T-cell (primary cell): Measurements from ENCODE around the gene APLF. TPM values are rescaled to one million over a fixed set of nuclear protein-coding genes. Genes with fewer than 3 reads are reported as not detected.
A peak's percentile ranks its signal among the peaks of the same experiment; 100 is the strongest.

Experiments
- ATAC-seq, 4 experiments: fragments of 200-7000 bp in 3 of 4; fragments of 150-1000 bp in 1 of 4; cut with Tn5 transposase; replicated peaks in 1 of 4; 1 replicate in 3 of 4; 2 replicates in 1 of 4; pipeline ENCODE4 v1.10.0; 2021; ENCODE audit warnings: moderate library complexity in 3 of 4, mild to moderate bottlenecking in 2 of 4, moderate number of reproducible peaks in 1 of 4
- CTCF ChIA-PET, 2 donors: fragments of 300-600 bp; sonication (Branson Sonifier 250); formaldehyde crosslinking; loops; one replicate each; lab custom pipeline; 2022; ENCODE audit warnings: antibody characterized with exemption in 2 of 2; lab: Charles Lee
- POLR2A ChIA-PET, 2 donors: fragments of 300-600 bp; sonication (Branson Sonifier 250); formaldehyde crosslinking; loops; one replicate each; lab custom pipeline; 2022; ENCODE audit warnings: antibody characterized with exemption in 2 of 2; lab: Charles Lee
- DNase-seq, 35 experiments: peaks; one replicate each; pipeline versions ENCODE4 v3.0.0 to v3.0.0-alpha.2; 2013 to 2023
- H3K27ac ChIP-seq: one replicate; pipeline ENCODE4 v1.5.1; 2013; ENCODE audit warnings: low read length
- H3K27me3 ChIP-seq, 2 experiments: replicated peaks in 1 of 2; 1 replicate in 1 of 2; 2 replicates in 1 of 2; pipeline versions ENCODE4 v1.6.1 to v1.7.0; 2013; ENCODE audit warnings: low read length in 1 of 2, mixed read lengths in 1 of 2; ENCODE audit not compliant: control insufficient read depth in 2 of 2, insufficient read depth in 2 of 2; ENCODE audit errors: extremely low read depth in 1 of 2
- H3K36me3 ChIP-seq, 2 donors: 1 replicate in 1 of 2; 2 replicates in 1 of 2; pipeline versions ENCODE4 v1.6.1 to v1.7.0; 2013; ENCODE audit warnings: low read length in 1 of 2; ENCODE audit not compliant: control insufficient read depth in 2 of 2, insufficient read depth in 1 of 2; ENCODE audit errors: extremely low read depth in 1 of 2
- H3K4me1 ChIP-seq, 2 experiments: 1 replicate in 1 of 2; 2 replicates in 1 of 2; pipeline versions ENCODE4 v1.6.1 to v1.7.0; 2013; ENCODE audit warnings: low read length in 2 of 2, mixed read lengths in 1 of 2; ENCODE audit not compliant: insufficient read depth in 2 of 2, control insufficient read depth in 1 of 2; ENCODE audit errors: extremely low read depth in 1 of 2
- H3K4me3 ChIP-seq, 2 donors: 1 replicate in 1 of 2; 2 replicates in 1 of 2; pipeline versions ENCODE4 v1.5.1 to v1.7.0; 2013; ENCODE audit warnings: mild to moderate bottlenecking in 2 of 2, low read length in 1 of 2, moderate library complexity in 1 of 2; ENCODE audit not compliant: control insufficient read depth in 1 of 2; ENCODE audit errors: extremely low read depth in 1 of 2
- H3K9me3 ChIP-seq: 2 replicates; pipeline ENCODE4 v1.7.0; 2013
- H3K27ac Mint-ChIP-seq, 2 donors: one replicate each; pipeline ENCODE4 v1.8.0; 2020 to 2021; ENCODE audit warnings: mild to moderate bottlenecking in 2 of 2, mixed read lengths in 2 of 2
- H3K27me3 Mint-ChIP-seq, 2 donors: one replicate each; pipeline ENCODE4 v1.8.0; 2021 to 2022; ENCODE audit warnings: mixed read lengths in 2 of 2
- H3K36me3 Mint-ChIP-seq: one replicate; pipeline ENCODE4 v1.8.0; 2021; ENCODE audit warnings: mixed read lengths
- H3K4me1 Mint-ChIP-seq, 3 donors: one replicate each; pipeline ENCODE4 v1.8.0; 2020 to 2022; ENCODE audit warnings: mixed read lengths in 3 of 3, mild to moderate bottlenecking in 1 of 3
- H3K4me3 Mint-ChIP-seq, 3 donors: one replicate each; pipeline ENCODE4 v1.8.0; 2020 to 2022; ENCODE audit warnings: mild to moderate bottlenecking in 3 of 3, mixed read lengths in 3 of 3, moderate library complexity in 3 of 3
- H3K9me3 Mint-ChIP-seq, 3 donors: one replicate each; pipeline ENCODE4 v1.8.0; 2020 to 2022; ENCODE audit warnings: mixed read lengths in 3 of 3
- WGBS: methylation state at CpG from one replicate; pipeline ENCODE4 v1.1.5; 2013; ENCODE audit warnings: missing lambda C conversion rate; ENCODE audit not compliant: insufficient coverage; 5-methylcytosine and 5-hydroxymethylcytosine counted together
- total RNA-seq, 35 experiments: library from RNA in 6 of 35; stranded (reverse) in 6 of 35; fragments of 120-200 nt in 1 of 35; gene quantifications; one replicate each; pipeline versions ENCODE4 v1.2.1 to v1.2.4 and lab custom pipeline; 2013 to 2026

The APLF gene
- total RNA-seq, 5 donors from 2014 or later (not counting 1 experiment from before 2014, with no cell fraction given): 4.3 to 6.1 (median 5.1) TPM

DNA sequence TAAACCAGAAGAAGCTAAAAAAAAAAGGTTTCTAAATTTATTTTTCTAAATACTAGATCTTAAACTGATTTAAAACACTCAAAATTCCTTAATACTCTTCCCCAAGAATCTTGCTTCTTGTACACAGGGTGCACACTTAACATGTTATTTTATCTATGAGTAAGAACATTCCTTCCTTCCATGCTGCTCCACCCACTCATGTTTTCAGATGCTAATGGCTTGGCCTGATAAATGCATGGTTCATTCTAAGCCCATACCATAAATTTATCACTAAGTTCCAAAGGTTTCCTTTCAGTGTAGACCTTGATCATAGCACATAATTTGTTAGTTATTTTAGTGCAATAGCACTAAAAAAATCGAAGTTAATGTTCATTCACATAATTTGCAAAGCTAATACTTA, 8.4 kb upstream of the APLF start:
- Histone ChIP-seq H3K4me3 (no peak overlapping the region), H3K27me3 (no peaks in the 10 kb centered on the region), H3K4me1 (no peaks in the 10 kb centered on the region), H3K9me3 (no peaks in the 10 kb centered on the region), H3K36me3 (no peaks in the 10 kb centered on the region), H3K27ac (no peak overlapping the region)
- Mint-ChIP-seq H3K4me3 (no peak overlapping the region), H3K9me3 (no peaks in the 10 kb centered on the region), H3K27ac (peak overlapping the region in 1 of 2 donors; percentile 9), H3K27me3 (no peaks in the 10 kb centered on the region), H3K4me1 (peaks cover 4 to 10% (median 9%) of the 10 kb centered on the region in 3 donors), H3K36me3 (no peaks in the 10 kb centered on the region)
- DNase-seq (no peak), ATAC-seq (no peak)
- ChIA-PET POLR2A (interaction anchor here in 1 of 2 donors (0.6 kb wide), 1 partner anchor 301 kb away, joined by 3 read pairs; no protein-coding TSS in a partner anchor), CTCF (interaction anchor here (0.5 to 1.2 kb wide), 4 partner anchors 19 to 466 kb away, joined by 3 to 4 read pairs (median 3); no protein-coding TSS in a partner anchor)
- WGBS: no CpG with 5 or more reads among the region's 1 CpG

DNA sequence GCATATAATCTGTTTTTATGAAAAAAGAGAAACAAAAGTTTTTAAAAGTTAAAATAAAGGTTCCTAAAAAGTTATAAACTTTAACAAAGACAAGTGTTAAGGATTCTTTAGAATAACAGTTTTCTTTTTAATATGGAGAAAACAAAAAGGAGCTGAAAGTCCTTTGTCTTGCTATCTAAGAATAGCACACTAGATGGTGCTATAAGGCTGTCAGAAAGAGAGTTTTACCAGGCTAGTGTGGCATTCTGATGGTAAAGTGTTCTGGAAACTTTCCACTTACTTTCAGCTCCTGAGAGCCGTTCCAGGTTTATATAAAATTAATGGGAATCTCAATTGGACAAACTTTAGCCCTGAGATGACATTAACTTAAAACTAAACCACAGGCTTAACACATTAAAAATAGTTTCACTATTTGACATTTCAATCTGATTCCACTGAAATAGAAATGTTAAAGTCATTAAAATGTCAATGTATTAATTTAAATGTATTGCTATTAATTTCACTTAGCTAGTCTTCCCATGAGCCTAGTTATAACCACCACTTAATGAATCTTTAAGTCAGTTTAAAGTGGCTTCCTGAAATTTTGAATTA, 4.0 kb upstream of the APLF start:
- peak in 2 of 35 experiments; percentile 32 to 82 for DNase-seq
- no peak overlapping the region for H3K27ac ChIP-seq
- peaks cover 25 to 38% (median 33%) of the 10 kb centered on the region in 3 donors for H3K4me1 Mint-ChIP-seq

GRCh38 chr2:68464651-68465050, 2.7 kb upstream of the APLF start:
- POLR2A ChIA-PET: interaction anchor here in 1 of 2 donors (0.6 to 0.7 kb wide), 3 partner anchors 245 to 961 kb away, joined by 4 to 10 read pairs (median 6); no protein-coding TSS in a partner anchor
- DNase-seq: no peak
- no peaks in the 10 kb centered on the region for H3K27me3 ChIP-seq
- no peaks in the 10 kb centered on the region for H3K9me3 Mint-ChIP-seq
- H3K4me1 ChIP-seq: peaks cover 17 to 23% of the 10 kb centered on the region in 2 experiments
- no peaks in the 10 kb centered on the region for H3K9me3 ChIP-seq
- H3K4me3 Mint-ChIP-seq: peak overlapping the region in 1 of 3 donors; percentile 3
- peak overlapping the region; percentile 90 for H3K27ac ChIP-seq
- ATAC-seq: no peak
- H3K36me3 ChIP-seq: no peaks in the 10 kb centered on the region
- 85% methylated on average over 4 of the region's 5 CpGs for WGBS
- peaks cover 37 to 48% (median 41%) of the 10 kb centered on the region in 3 donors for H3K4me1 Mint-ChIP-seq
- no peaks in the 10 kb centered on the region for H3K27me3 Mint-ChIP-seq
- H3K27ac Mint-ChIP-seq: peak overlapping the region; percentile 58 to 95
- CTCF ChIA-PET: interaction anchor here (0.5 to 5.5 kb wide), 29 partner anchors 10 to 1660 kb away, joined by 3 to 78 read pairs (median 4); partner anchors contain the start of gene ARHGAP25 (in 1 of the 2)
- no peak overlapping the region for H3K4me3 ChIP-seq
- no peaks in the 10 kb centered on the region for H3K36me3 Mint-ChIP-seq

More for the DNA sequence above, 4.0 kb upstream of the APLF start:
- ChIA-PET CTCF (interaction anchor here (0.5 to 5.5 kb wide), 53 partner anchors 10 to 1260 kb away, joined by 3 to 78 read pairs (median 4); partner anchors contain the start of genes ANTXR1 (in 1 of the 2) and ARHGAP25 (in 1 of the 2)), POLR2A (interaction anchor here in 1 of 2 donors (0.7 to 1.2 kb wide), 3 partner anchors 24 to 255 kb away, joined by 3 read pairs; no protein-coding TSS in a partner anchor)
- no peaks in the 10 kb centered on the region for H3K36me3 ChIP-seq
- Mint-ChIP-seq H3K9me3 (no peaks in the 10 kb centered on the region), H3K36me3 (no peaks in the 10 kb centered on the region), H3K4me3 (no peak overlapping the region), H3K27me3 (no peaks in the 10 kb centered on the region), H3K27ac (no peak overlapping the region)
- peaks cover 15 to 23% of the 10 kb centered on the region in 2 experiments for H3K4me1 ChIP-seq
- no CpG with 5 or more reads among the region's 1 CpG for WGBS
- H3K4me3 ChIP-seq: no peak overlapping the region
- no peaks in the 10 kb centered on the region for H3K9me3 ChIP-seq
- no peak for ATAC-seq
- no peaks in the 10 kb centered on the region for H3K27me3 ChIP-seq

DNA sequence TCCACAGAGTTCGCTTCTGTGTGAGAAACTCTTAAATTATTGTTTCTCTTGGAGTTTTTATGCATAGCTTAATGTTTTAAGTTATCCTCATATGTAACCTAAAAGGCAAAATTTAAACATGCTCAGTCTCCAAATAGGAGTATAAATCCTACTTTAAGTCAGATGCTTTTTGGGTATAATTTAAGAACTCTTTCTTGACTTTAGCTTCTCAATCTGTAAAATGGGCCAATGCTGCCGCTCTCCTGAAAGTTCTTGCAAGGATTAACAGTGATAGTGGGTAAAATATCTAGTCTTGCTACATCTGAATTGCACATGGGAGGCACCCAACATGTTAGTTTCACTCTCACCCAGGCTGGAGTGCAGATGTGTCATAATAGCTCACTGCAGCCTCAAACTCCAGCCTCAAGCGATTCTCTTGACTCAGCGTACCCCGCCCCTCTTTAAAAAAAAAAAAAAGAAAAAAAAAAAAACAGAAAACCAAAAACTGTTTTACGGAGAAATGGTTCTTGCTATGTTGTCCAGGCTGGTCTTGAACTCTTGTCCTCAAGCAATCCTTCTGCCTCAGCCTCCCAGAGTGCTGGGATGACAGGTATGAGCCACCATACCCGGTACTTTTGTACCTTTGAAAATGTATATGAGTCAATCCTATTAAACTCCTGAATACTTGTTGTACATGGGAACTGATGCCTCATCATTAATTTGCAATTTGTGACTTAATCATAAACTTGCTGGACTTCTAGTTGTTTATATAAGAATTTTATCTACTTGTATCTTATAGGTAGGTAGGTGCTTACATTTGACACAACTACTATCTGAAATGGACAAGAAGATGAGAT, 2.1 kb upstream of the APLF start:
- Mint-ChIP-seq H3K27me3 (no peaks in the 10 kb centered on the region), H3K4me3 (peak overlapping the region; percentile 96 to 98 (median 96)), H3K4me1 (peaks cover 37 to 53% (median 46%) of the 10 kb centered on the region in 3 donors), H3K27ac (peak overlapping the region; percentile 94 to 95), H3K9me3 (no peaks in the 10 kb centered on the region), H3K36me3 (no peaks in the 10 kb centered on the region)
- no CpG with 5 or more reads among the region's 7 CpGs for WGBS
- Histone ChIP-seq H3K27ac (peak overlapping the region; percentile 90), H3K9me3 (no peaks in the 10 kb centered on the region), H3K4me1 (peaks cover 17 to 23% of the 10 kb centered on the region in 2 experiments), H3K36me3 (no peaks in the 10 kb centered on the region), H3K27me3 (no peaks in the 10 kb centered on the region), H3K4me3 (no peak overlapping the region)
- CTCF ChIA-PET: interaction anchor here (0.6 to 5.5 kb wide), 36 partner anchors 9 to 1659 kb away, joined by 3 to 78 read pairs (median 4); partner anchors contain the start of gene ARHGAP25 (in 1 of the 2)
- POLR2A ChIA-PET: interaction anchor here in 1 of 2 donors (0.6 to 0.7 kb wide), 3 partner anchors 244 to 960 kb away, joined by 4 to 10 read pairs (median 6); no protein-coding TSS in a partner anchor
- ATAC-seq (no peak), DNase-seq (peak in 17 of 35 experiments; percentile 13 to 73 (median 34))

DNA sequence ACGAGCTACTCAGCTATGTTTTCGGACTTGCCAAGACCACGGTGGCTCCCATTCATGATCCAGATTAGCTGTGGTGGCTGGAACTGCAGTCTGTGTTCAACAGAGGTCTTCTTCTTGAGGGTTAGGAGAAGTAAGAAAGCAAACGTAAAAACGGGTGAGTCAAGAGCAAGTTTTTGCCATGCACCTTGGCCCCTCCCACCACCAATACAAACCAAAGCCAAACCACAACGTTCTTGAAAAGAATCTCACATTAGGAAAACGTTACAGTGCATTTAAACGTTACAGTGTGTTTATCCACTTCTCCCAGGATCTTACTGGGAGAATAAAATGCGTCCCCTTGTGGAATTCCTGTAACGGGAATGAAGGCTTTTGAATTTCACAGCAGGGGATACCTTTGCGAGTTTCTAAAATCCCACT, 1.0 kb upstream of the APLF start:
- Mint-ChIP-seq H3K36me3 (no peaks in the 10 kb centered on the region), H3K27ac (peak overlapping the region; percentile 94 to 95), H3K27me3 (no peaks in the 10 kb centered on the region), H3K9me3 (no peaks in the 10 kb centered on the region), H3K4me3 (peak overlapping the region; percentile 96 to 98 (median 96)), H3K4me1 (peaks cover 37 to 53% (median 46%) of the 10 kb centered on the region in 3 donors)
- CTCF ChIA-PET: interaction anchor here (0.6 to 5.5 kb wide), 23 partner anchors 10 to 460 kb away, joined by 3 to 78 read pairs (median 3); partner anchors contain the start of gene PPP3R1 (in 1 of the 2)
- Histone ChIP-seq H3K4me1 (peaks cover 17 to 23% of the 10 kb centered on the region in 2 experiments), H3K27ac (peak overlapping the region; percentile 90), H3K4me3 (peak overlapping the region; percentile 96 to 97), H3K27me3 (no peaks in the 10 kb centered on the region), H3K9me3 (no peaks in the 10 kb centered on the region), H3K36me3 (no peaks in the 10 kb centered on the region)
- peak; percentile 10 to 26 (median 16) for ATAC-seq
- peak; percentile 23 to 81 (median 59) for DNase-seq
- POLR2A ChIA-PET: interaction anchor here in 1 of 2 donors (0.5 to 1.1 kb wide), 5 partner anchors 21 to 446 kb away, joined by 3 to 7 read pairs (median 4); no protein-coding TSS in a partner anchor
- WGBS: 0% methylated on average over 1 of the region's 11 CpGs
